Measurements from ENCODE around the gene HOXA9. TPM values are rescaled to one million over a fixed set of nuclear protein-coding genes. Genes with fewer than 3 reads are reported as not detected.

HOXA9 gene
- total RNA-seq, 3 donors from 2014 or later, result 7.5 to 18.4 (median 9.0) TPM

- Histone ChIP-seq H3K4me1 (peaks cover 5 to 15% of the 10 kb centered on the region in 2 donors), H3K9me3 (no peaks in the 10 kb centered on the region), H3K4me3 (no peak overlapping the region), H3K36me3 (no peaks in the 10 kb centered on the region), H3K27me3 (peaks cover 34 to 97% of the 10 kb centered on the region in 2 donors), H3K27ac (no peak overlapping the region)
- TF ChIP-seq POLR2A (IDR thresholded peaks at IDR 0.05), result no peak
- TF ChIP-seq CTCF (IDR thresholded peaks at IDR 0.05), result no peak
- TF ChIP-seq POLR2AphosphoS5 (IDR thresholded peaks at IDR 0.05), result no peak
- intact Hi-C loops (cut with DNase I; ENCODE audit: low total_unique reads), result no loop called here
- DNase-seq (ENCODE audit: low spot score in 2 of 2), result no peak
Observed at GRCh38 chr7:27197137-27198042, 32.1 kb upstream of the HOXA9 start.

GRCh38 chr7:27196287-27196767 lies 31.0 kb upstream of the HOXA9 start:
- no peak overlapping the region for H3K27ac ChIP-seq
- no peak for TF ChIP-seq POLR2AphosphoS5 (IDR thresholded peaks at IDR 0.05)
- TF ChIP-seq CTCF (IDR thresholded peaks at IDR 0.05), result peak; percentile 45 to 80 (median 68)
- TF ChIP-seq POLR2A (IDR thresholded peaks at IDR 0.05), result no peak
- no peaks in the 10 kb centered on the region for H3K9me3 ChIP-seq
- peaks cover 4 to 15% of the 10 kb centered on the region in 2 donors for H3K4me1 ChIP-seq
- DNase-seq (ENCODE audit: low spot score in 2 of 2), result peak; percentile 65 to 85
- H3K36me3 ChIP-seq, result no peaks in the 10 kb centered on the region
- intact Hi-C loops (cut with DNase I; ENCODE audit: low total_unique reads), result no loop called here
- no peak overlapping the region for H3K4me3 ChIP-seq
- peaks cover 34 to 97% of the 10 kb centered on the region in 2 donors for H3K27me3 ChIP-seq

- TF ChIP-seq POLR2A (IDR thresholded peaks at IDR 0.05) (no peak), POLR2AphosphoS5 (IDR thresholded peaks at IDR 0.05) (no peak), CTCF (IDR thresholded peaks at IDR 0.05) (no peak)
- Histone ChIP-seq H3K27me3 (peaks cover 28 to 97% of the 10 kb centered on the region in 2 donors), H3K36me3 (no peaks in the 10 kb centered on the region), H3K4me3 (no peak overlapping the region), H3K9me3 (no peaks in the 10 kb centered on the region), H3K4me1 (peaks cover 0 to 9% of the 10 kb centered on the region in 2 donors), H3K27ac (no peak overlapping the region)
- no peak for DNase-seq (ENCODE audit: low spot score in 2 of 2)
- intact Hi-C loops (cut with DNase I; ENCODE audit: low total_unique reads), result no loop called here
Observed at GRCh38 chr7:27194686-27195379, 29.5 kb upstream of the HOXA9 start.

- Histone ChIP-seq H3K4me3 (no peak overlapping the region), H3K9me3 (no peaks in the 10 kb centered on the region), H3K36me3 (no peaks in the 10 kb centered on the region), H3K27me3 (peaks cover 29 to 100% of the 10 kb centered on the region in 2 donors), H3K27ac (no peak overlapping the region), H3K4me1 (peaks cover 0 to 5% of the 10 kb centered on the region in 2 donors)
- intact Hi-C loops (cut with DNase I; ENCODE audit: low total_unique reads), result no loop called here
- TF ChIP-seq POLR2AphosphoS5 (IDR thresholded peaks at IDR 0.05), result no peak
- no peak for TF ChIP-seq CTCF (IDR thresholded peaks at IDR 0.05)
- TF ChIP-seq POLR2A (IDR thresholded peaks at IDR 0.05), result no peak
- no peak for DNase-seq (ENCODE audit: low spot score in 2 of 2)
Observed at GRCh38 chr7:27194002-27194352, 28.6 kb upstream of the HOXA9 start.
